Measurements from ENCODE around the gene AFDN. TPM values are rescaled to one million over a fixed set of nuclear protein-coding genes. Genes with fewer than 3 reads are reported as not detected.

Gene AFDN
- total and polyA plus RNA-seq, 2 of the 8 experiments (the other 6 are each of a cell fraction or from before 2014, with no cell fraction given), result 53.4 to 192 TPM

DNA sequence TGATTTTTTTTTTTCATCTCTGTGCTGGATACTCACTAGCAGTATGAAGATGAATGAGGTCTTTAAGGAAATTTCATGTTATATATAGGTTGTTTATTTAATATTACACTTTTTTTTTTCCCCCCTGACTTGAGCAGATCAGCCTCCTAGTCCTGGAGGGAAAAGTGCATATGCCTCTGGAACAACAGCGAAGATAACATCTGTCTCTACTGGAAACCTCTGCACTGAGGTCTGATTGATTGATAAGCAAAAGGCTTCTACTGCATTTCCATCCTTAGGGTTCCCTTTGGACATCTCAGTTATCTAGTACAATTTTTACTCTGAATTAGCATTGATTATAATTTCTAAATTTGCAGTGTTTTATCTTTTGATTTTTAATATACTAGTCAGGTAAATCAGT is 121.0 kb downstream of the AFDN start:
- Histone ChIP-seq H3K23me2 (ENCODE audit: low read depth, low read length) (no peaks in the 10 kb centered on the region), H3K18ac (ENCODE audit: extremely low read depth, low read length) (no peak overlapping the region), H4K20me1 (replicated peaks in 1 of 2; ENCODE audit: control insufficient read depth in 1 of 2, insufficient read depth in 2 of 2, low read length in 2 of 2) (peaks cover 0 to 6% of the 10 kb centered on the region in 2 experiments), H3K9ac (replicated peaks in 1 of 4; ENCODE audit: extremely low read depth in 1 of 4, low read depth in 3 of 4, low read length in 3 of 4) (no peak overlapping the region), H2BK15ac (ENCODE audit: low read length) (no peak overlapping the region), H2BK120ac (replicated peaks; ENCODE audit: low read depth, low read length) (no peak overlapping the region), H3K9me3 (ENCODE audit: insufficient read depth in 2 of 2, low read depth in 1 of 2, low read length in 1 of 2) (no peaks in the 10 kb centered on the region), H3K4ac (replicated peaks; ENCODE audit: insufficient read length, low read depth, low read length) (no peak overlapping the region), H3K27ac (ENCODE audit: low read depth, low read length) (no peak overlapping the region), H4K91ac (replicated peaks; ENCODE audit: insufficient read length, low read length) (no peak overlapping the region), H3K14ac (ENCODE audit: insufficient read length) (no peak overlapping the region), H3K27me3 (replicated peaks in 1 of 4; ENCODE audit: control insufficient read depth in 3 of 4, extremely low read depth in 1 of 4, insufficient read depth in 3 of 4, low read length in 3 of 4) (no peaks in the 10 kb centered on the region), H3K56ac (replicated peaks; ENCODE audit: insufficient read length, low read depth, low read length) (no peak overlapping the region), H4K8ac (ENCODE audit: extremely low read depth, insufficient read depth, low read length) (no peak overlapping the region), H4K5ac (ENCODE audit: insufficient read length, low read depth, low read length) (no peak overlapping the region), H2BK20ac (ENCODE audit: low read length) (no peak overlapping the region), H3K4me1 (replicated peaks in 1 of 4; ENCODE audit: control insufficient read depth in 3 of 4, insufficient read depth in 4 of 4, low read length in 3 of 4) (no peaks in the 10 kb centered on the region), H3K79me2 (ENCODE audit: control insufficient read depth in 1 of 2, insufficient read depth in 2 of 2, low read length in 2 of 2) (no peaks in the 10 kb centered on the region), H2AK5ac (ENCODE audit: low read depth, low read length) (no peak overlapping the region), H3K79me1 (ENCODE audit: low read depth, low read length) (no peaks in the 10 kb centered on the region), H2BK12ac (ENCODE audit: low read depth, low read length) (no peak overlapping the region), H3K23ac (ENCODE audit: insufficient read length) (no peak overlapping the region), H2BK5ac (ENCODE audit: low read depth, low read length) (no peak overlapping the region), H3K4me3 (ENCODE audit: extremely low read depth in 1 of 4, insufficient read depth in 2 of 4, low read depth in 3 of 4, low read length in 4 of 4) (no peak overlapping the region), H3K36me3 (ENCODE audit: control insufficient read depth in 2 of 4, insufficient read depth in 4 of 4, low read length in 3 of 4) (peaks cover 40 to 98% (median 76%) of the 10 kb centered on the region in 4 experiments), H3K4me2 (ENCODE audit: insufficient read depth in 1 of 2, low read depth in 2 of 2, low read length in 2 of 2) (no peak overlapping the region), H2AFZ (ENCODE audit: low read length) (no peak overlapping the region)
- WGBS, 2 experiments (ENCODE audit: extremely low coverage in 1 of 2, insufficient coverage in 1 of 2, insufficient read length in 1 of 2, insufficient replicate concordance in 2 of 2, low coverage in 1 of 2, low lambda C conversion rate in 2 of 2, missing lambda C conversion rate in 1 of 2), result 93% methylated on average over 1 of the region's 1 CpG; no CpG with 5 or more reads in 1 of the 2 experiments
- DNase-seq (ENCODE audit: low read depth in 1 of 2, low spot score in 2 of 2) (no peak), FAIRE-seq (no peak)
- TF ChIP-seq TEAD4 (IDR thresholded peaks at IDR 0.05; ENCODE audit: low read depth, low read length), result no peak
- no peak for TF ChIP-seq EZH2 (IDR thresholded peaks at IDR 0.05; ENCODE audit: low read depth, low read length, severe bottlenecking)
- TF ChIP-seq ASH2L (IDR thresholded peaks at IDR 0.05; ENCODE audit: low read length), result no peak
- no peak for TF ChIP-seq NRF1 (IDR thresholded peaks at IDR 0.05; ENCODE audit: low read depth, low read length)
- no peak for TF ChIP-seq SP1 (IDR thresholded peaks at IDR 0.05; ENCODE audit: low read depth, low read length)
- no peak for TF ChIP-seq RBBP5 (IDR thresholded peaks at IDR 0.05; ENCODE audit: borderline replicate concordance, low read depth, low read length)
- TF ChIP-seq RXRA (IDR thresholded peaks at IDR 0.05; ENCODE audit: insufficient read depth, low read depth, low read length), result no peak
- no peak for TF ChIP-seq ZNF274 (IDR thresholded peaks at IDR 0.05; ENCODE audit: borderline replicate concordance, extremely low read depth, low read length)
- no peak for TF ChIP-seq RFX5 (IDR thresholded peaks at IDR 0.05; ENCODE audit: borderline replicate concordance, low read depth, low read length)
- TF ChIP-seq CTBP2 (IDR thresholded peaks at IDR 0.05; ENCODE audit: borderline replicate concordance, insufficient read depth, insufficient read length, low read length), result no peak
- TF ChIP-seq, protein P1, sequence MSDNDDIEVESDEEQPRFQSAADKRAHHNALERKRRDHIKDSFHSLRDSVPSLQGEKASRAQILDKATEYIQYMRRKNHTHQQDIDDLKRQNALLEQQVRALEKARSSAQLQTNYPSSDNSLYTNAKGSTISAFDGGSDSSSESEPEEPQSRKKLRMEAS (IDR thresholded peaks at IDR 0.05), result no peak
- TF ChIP-seq JUN (IDR thresholded peaks at IDR 0.05; ENCODE audit: low read depth, low read length), result no peak
- ChIA-PET CTCF (ENCODE audit: partially characterized antibody) (interaction anchor here (0.6 to 3.1 kb wide), 3 partner anchors 9 to 20 kb away, joined by 3 to 12 read pairs (median 4); no protein-coding TSS in a partner anchor), POLR2A (ENCODE audit: partially characterized antibody) (interaction anchor here (0.9 kb wide), 1 partner anchor 9 kb away, joined by 3 read pairs; no protein-coding TSS in a partner anchor)

Data from H1 (cell line).